Measurements from ENCODE around the gene PEX16. TPM values are rescaled to one million over a fixed set of nuclear protein-coding genes. Genes with fewer than 3 reads are reported as not detected.
A peak's percentile ranks its signal among the peaks of the same experiment; 100 is the strongest.

Gene PEX16
- total RNA-seq, 1 experiment from 2014 or later = 33.2 TPM

DNA sequence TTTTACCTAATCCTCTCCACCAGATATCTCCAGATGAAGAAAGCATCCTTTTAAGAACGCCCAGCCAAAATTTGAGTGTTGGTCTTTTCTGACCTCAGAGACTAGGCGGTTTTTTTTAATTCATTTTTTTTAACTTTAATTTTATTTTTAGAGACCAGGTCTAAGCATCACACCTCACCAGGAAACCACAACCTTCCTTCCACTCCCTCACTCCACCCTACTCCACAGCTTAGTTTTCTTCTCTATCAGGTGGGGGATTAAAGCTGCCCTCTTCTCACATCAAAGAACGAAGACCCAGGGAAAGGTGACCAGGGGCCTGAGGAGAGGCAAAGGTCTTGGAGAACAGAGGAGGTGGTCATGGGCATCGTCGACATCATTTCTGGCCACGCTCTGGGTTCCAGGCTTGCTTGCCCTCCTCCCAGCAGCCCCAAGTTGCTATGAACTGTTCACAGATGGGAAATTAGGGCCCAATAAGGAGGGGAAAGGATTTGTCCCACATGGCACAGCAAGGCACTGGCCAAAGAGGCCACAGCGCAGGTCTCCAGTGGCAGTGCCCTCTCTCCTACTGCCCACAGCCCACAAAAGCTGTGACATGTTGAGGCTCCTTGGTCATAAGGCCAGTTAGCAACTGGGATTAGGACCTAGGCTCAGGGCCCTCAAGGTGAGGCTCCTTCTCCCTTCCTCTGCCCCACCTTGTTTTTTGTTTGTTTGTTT, 1.4 kb upstream of the PEX16 start:
- peaks cover 19% of the 10 kb centered on the region for H3K79me2 ChIP-seq (ENCODE audit: insufficient read depth, low read length)
- intact Hi-C loops (cut with micrococcal nuclease) = no loop called here
- peaks cover 0 to 3% of the 10 kb centered on the region in 2 experiments; a peak in 2 of 4 replicates for H3K36me3 ChIP-seq (ENCODE audit: control insufficient read depth in 1 of 2, insufficient read depth in 2 of 2, low read length in 2 of 2)
- H3K9ac ChIP-seq (ENCODE audit: low read length) = 0 out of 2 replicates have a peak overlapping the region, but pooled peaks have one; percentile 80
- H3K9me3 ChIP-seq (ENCODE audit: control insufficient read depth in 1 of 2, insufficient read depth in 1 of 2, low read depth in 1 of 2, low read length in 2 of 2) = no peaks in the 10 kb centered on the region
- peaks cover 17 to 31% of the 10 kb centered on the region in 2 experiments for H3K4me1 ChIP-seq (ENCODE audit: control insufficient read depth in 1 of 2, insufficient read depth in 2 of 2, low read length in 2 of 2)
- H3K27me3 ChIP-seq (ENCODE audit: insufficient read depth, low read length) = no peaks in the 10 kb centered on the region
- peak overlapping the region; percentile 40 for H2AFZ ChIP-seq (ENCODE audit: low read depth, low read length, poor library complexity, severe bottlenecking)
- no TSS peak for BruUV-seq (replicated peaks)
- DNase-seq (ENCODE audit: low read depth, low spot score) = no peak
- peak overlapping the region; percentile 93 for H3K4me2 ChIP-seq (ENCODE audit: low read length)
- ATAC-seq = no peak
- POLR2A ChIA-PET = interaction anchor here (1.1 kb wide), 1 partner anchor 319 kb away, joined by 3 read pairs; no protein-coding TSS in a partner anchor
- CTCF ChIA-PET = no interaction called here
- H3K27ac ChIP-seq (ENCODE audit: low read depth, low read length) = peak overlapping the region; percentile 85; the same call in 1 of the 2 replicates
- TF ChIP-seq SIN3A (IDR thresholded peaks at IDR 0.05; ENCODE audit: low read depth) (no peak), EZH2 (IDR thresholded peaks at IDR 0.05) (no peak), EGR1 (IDR thresholded peaks at IDR 0.05; ENCODE audit: low read depth) (no peak), ZFX (IDR thresholded peaks at IDR 0.05) (no peak), POLR2A (IDR thresholded peaks at IDR 0.05; ENCODE audit: borderline replicate concordance, extremely low read depth, insufficient read depth, insufficient read length) (no peak), CEBPB (IDR thresholded peaks at IDR 0.05; ENCODE audit: low read depth) (no peak), RAD21 (IDR thresholded peaks at IDR 0.05; ENCODE audit: low read depth) (no peak), POLR2AphosphoS5 (IDR thresholded peaks at IDR 0.05; ENCODE audit: low read depth, low read length) (no peak), TCF7L2 (IDR thresholded peaks at IDR 0.05; ENCODE audit: borderline replicate concordance, extremely low read depth, insufficient read depth, insufficient read length) (no peak), FOSL1 (IDR thresholded peaks at IDR 0.05; ENCODE audit: low read depth) (no peak)
- TF ChIP-seq, protein P1, sequence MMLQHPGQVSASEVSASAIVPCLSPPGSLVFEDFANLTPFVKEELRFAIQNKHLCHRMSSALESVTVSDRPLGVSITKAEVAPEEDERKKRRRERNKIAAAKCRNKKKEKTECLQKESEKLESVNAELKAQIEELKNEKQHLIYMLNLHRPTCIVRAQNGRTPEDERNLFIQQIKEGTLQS (IDR thresholded peaks at IDR 0.05) = no peak
- TF ChIP-seq, protein P2, sequence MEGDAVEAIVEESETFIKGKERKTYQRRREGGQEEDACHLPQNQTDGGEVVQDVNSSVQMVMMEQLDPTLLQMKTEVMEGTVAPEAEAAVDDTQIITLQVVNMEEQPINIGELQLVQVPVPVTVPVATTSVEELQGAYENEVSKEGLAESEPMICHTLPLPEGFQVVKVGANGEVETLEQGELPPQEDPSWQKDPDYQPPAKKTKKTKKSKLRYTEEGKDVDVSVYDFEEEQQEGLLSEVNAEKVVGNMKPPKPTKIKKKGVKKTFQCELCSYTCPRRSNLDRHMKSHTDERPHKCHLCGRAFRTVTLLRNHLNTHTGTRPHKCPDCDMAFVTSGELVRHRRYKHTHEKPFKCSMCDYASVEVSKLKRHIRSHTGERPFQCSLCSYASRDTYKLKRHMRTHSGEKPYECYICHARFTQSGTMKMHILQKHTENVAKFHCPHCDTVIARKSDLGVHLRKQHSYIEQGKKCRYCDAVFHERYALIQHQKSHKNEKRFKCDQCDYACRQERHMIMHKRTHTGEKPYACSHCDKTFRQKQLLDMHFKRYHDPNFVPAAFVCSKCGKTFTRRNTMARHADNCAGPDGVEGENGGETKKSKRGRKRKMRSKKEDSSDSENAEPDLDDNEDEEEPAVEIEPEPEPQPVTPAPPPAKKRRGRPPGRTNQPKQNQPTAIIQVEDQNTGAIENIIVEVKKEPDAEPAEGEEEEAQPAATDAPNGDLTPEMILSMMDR (IDR thresholded peaks at IDR 0.05 in 2 of 3, conservative IDR thresholded peaks at IDR 0.05 in 1 of 3; ENCODE audit: borderline replicate concordance in 1 of 3, insufficient read depth in 1 of 3, low read depth in 2 of 3, low read length in 2 of 3) = no peak
- no peaks in the 10 kb centered on the region for H4K20me1 ChIP-seq (ENCODE audit: insufficient read depth)
- no peaks in the 10 kb centered on the region for H3K9me2 ChIP-seq (ENCODE audit: insufficient read depth)
- RAD21 ChIA-PET (ENCODE audit: low non-redundant PET in 1 of 2, low total read pairs in 2 of 2, uncharacterized antibody in 2 of 2, unreplicated experiment in 2 of 2) = no interaction called here
- H3K4me3 ChIP-seq (replicated peaks in 1 of 2; ENCODE audit: low read depth in 1 of 2, low read length in 2 of 2) = peak overlapping the region; percentile 84 to 95
